Neural crest cell (in vitro differentiated cells): Measurements from ENCODE around the gene CABP5. TPM values are rescaled to one million over a fixed set of nuclear protein-coding genes. Genes with fewer than 3 reads are reported as not detected.
A peak's percentile ranks its signal among the peaks of the same experiment; 100 is the strongest.
"Not testable (repeated sequence)": the region's sequence is repeated elsewhere in the genome, so short reads cannot be mapped to it uniquely, and the experiment has no call there.

Experiments used
- DNase-seq: peaks from one replicate; pipeline ENCODE4 v3.0.0; 2021; ENCODE audit warnings: low read depth, mixed read lengths, low spot score
- H3K27ac Mint-ChIP-seq: one replicate; pipeline ENCODE4 v1.8.0; 2021; ENCODE audit warnings: mild to moderate bottlenecking, mixed read lengths; ENCODE audit not compliant: unreplicated experiment
- H3K27me3 Mint-ChIP-seq: 2 replicates; pipeline ENCODE4 v1.8.0; 2021; ENCODE audit warnings: low read depth, mild to moderate bottlenecking, mixed read lengths
- H3K36me3 Mint-ChIP-seq: 2 replicates; pipeline ENCODE4 v1.8.0; 2021; ENCODE audit warnings: low read depth, mild to moderate bottlenecking, mixed read lengths
- H3K4me1 Mint-ChIP-seq: 2 replicates; pipeline ENCODE4 v1.8.0; 2021; ENCODE audit warnings: mixed read lengths
- H3K4me3 Mint-ChIP-seq: one replicate; pipeline ENCODE4 v1.8.0; 2021; ENCODE audit warnings: mild to moderate bottlenecking, mixed read lengths
- H3K9me3 Mint-ChIP-seq: 2 replicates; pipeline ENCODE4 v1.8.0; 2021; ENCODE audit warnings: mixed read lengths
- long read RNA-seq: library from polyadenylated mRNA; unstranded; transcript quantifications from one replicate; pipeline ENCODE4 v2.0.0, GENCODE V29; 2020
- total RNA-seq: library from RNA; stranded (reverse); gene quantifications from 2 replicates; pipeline ENCODE4 v1.2.1, GENCODE V29; 2021
- TF ChIP-seq, protein P1 (sequence below): fragments of 200-600 bp; sonication (generic); conservative IDR thresholded peaks from 2 replicates; pipeline ENCODE4 v1.5.0; 2021; ENCODE audit warnings: antibody characterized with exemption, mild to moderate bottlenecking

CABP5 gene
- not detected in 2 replicates for total RNA-seq
- long read RNA-seq: 0 reads

DNA sequence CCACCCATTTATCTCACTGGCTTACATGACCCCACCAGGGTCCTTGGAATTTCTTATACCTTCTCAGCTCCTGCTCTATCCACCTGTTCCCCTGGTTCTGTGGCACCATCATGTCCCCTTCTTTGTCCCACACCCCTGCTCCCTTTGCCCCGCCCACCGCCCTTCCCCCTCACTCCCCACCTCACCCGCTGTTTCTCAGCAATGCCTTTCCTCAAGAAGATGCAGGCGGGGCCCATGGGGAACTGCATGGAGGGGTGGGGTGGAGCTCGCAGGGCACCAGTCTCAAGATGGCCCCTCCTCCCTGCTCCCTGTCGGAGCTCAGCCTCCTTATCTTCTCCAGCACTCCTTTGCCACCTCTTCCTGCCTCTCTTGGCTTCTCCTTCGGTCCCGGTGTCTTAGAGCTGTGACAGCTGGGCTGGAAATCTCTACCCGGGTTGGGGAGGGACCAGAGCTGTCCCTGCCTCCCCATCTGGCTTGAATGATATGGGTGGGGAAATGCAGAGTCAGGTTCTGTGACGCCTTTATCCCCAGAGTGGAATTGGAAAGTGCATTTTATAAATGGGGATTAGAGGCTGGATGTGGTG lies at the start of gene CABP5:
Gene CABP5, minus strand, starts transcription at position 405 of the 584 bp plus-strand sequence. Its CDS starts 157 bp downstream, at position 248.
- TF ChIP-seq, protein P1, sequence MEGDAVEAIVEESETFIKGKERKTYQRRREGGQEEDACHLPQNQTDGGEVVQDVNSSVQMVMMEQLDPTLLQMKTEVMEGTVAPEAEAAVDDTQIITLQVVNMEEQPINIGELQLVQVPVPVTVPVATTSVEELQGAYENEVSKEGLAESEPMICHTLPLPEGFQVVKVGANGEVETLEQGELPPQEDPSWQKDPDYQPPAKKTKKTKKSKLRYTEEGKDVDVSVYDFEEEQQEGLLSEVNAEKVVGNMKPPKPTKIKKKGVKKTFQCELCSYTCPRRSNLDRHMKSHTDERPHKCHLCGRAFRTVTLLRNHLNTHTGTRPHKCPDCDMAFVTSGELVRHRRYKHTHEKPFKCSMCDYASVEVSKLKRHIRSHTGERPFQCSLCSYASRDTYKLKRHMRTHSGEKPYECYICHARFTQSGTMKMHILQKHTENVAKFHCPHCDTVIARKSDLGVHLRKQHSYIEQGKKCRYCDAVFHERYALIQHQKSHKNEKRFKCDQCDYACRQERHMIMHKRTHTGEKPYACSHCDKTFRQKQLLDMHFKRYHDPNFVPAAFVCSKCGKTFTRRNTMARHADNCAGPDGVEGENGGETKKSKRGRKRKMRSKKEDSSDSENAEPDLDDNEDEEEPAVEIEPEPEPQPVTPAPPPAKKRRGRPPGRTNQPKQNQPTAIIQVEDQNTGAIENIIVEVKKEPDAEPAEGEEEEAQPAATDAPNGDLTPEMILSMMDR: no peak
- no peak for DNase-seq
- Mint-ChIP-seq H3K27ac (peak within 1 kb of the TSS; percentile 43), H3K4me1 (no peaks in the 10 kb centered on the region), H3K27me3 (peaks cover 25% of the 10 kb centered on the region), H3K9me3 (peaks cover 14% of the 10 kb centered on the region), H3K36me3 (peaks cover 4% of the 10 kb centered on the region), H3K4me3 (no peak within 1 kb of the TSS)

DNA sequence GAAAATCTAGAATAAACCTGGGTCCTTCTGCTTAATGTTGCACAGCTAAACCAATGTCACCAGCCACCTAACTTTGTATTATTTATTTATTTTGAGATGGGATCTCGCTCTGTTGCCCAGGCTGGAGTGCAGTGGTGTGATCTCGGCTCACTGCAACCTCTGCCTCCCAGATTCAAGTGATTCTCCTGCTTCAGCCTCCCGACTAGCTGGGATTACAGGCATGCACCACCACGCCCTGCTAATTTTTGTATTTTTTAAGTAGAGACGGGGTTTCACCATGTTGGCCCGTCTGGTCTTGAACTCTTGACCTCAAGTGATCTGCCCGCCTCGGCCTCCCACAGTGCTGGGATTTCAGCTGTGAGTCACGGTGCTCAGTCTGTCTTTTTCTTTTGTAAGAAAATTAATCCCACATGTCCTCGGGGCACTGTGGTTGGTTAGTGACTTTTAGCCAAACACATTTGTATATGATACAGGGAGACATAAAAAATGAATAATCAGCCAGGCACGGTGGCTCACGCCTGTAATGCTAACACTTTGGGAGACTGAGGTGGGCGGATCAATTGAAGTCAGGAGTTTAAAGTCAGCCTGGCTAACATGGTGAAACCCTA lies 47.3 kb upstream of the CABP5 start:
- not testable (repeated sequence) for H3K4me1 Mint-ChIP-seq, H3K36me3 Mint-ChIP-seq, H3K9me3 Mint-ChIP-seq, DNase-seq, H3K4me3 Mint-ChIP-seq, H3K27ac Mint-ChIP-seq, H3K27me3 Mint-ChIP-seq

DNA sequence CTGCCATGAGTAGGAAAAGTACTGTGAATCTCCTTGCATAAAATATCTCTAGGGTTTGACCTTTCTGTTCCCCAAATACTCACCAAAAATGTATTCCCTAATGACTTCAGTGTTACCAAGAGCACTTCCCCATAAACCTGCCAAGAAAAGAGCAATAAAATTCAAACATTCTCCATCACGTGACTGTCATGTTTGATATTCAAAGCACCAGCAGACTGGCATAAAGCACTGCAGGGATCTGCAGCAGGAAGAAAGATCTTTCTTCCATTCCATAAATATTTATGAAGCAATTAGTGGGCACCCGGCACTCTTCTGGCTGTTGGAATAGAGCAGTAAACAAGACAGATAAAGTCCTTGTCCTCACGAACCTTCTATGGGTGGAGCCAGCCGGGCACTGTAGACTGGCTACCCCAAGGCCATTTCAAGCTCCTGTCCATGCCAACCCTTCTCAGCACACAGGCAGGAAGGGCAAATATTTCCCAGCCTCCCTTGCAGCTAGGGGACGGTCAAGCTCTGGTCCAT lies 46.5 kb upstream of the CABP5 start:
- H3K36me3 Mint-ChIP-seq: no peaks in the 10 kb centered on the region
- H3K27ac Mint-ChIP-seq: no peak overlapping the region
- peaks cover 3% of the 10 kb centered on the region for H3K9me3 Mint-ChIP-seq
- H3K4me1 Mint-ChIP-seq: no peaks in the 10 kb centered on the region
- TF ChIP-seq, protein P1: no peak
- no peak for DNase-seq
- H3K4me3 Mint-ChIP-seq: no peak overlapping the region
- peaks cover 7% of the 10 kb centered on the region for H3K27me3 Mint-ChIP-seq

DNA sequence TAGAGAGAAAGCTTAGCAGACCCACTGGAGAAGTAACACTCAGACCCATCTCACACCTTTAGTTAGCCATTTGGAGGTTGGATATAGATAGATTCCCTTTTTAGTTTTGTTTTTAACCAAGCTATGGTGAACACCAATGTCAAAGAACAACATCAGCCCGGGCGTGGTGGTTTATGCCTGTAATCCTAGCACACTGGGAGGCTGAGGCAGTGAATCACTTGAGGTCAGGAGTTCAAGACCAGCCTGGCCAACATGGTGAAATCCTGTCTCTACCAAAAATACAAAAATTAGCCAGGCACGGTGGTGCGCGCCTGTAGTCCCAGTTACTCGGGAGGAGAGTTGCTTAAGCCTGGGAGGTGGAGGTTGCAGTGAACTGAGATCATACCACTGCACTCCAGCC lies 45.1 kb upstream of the CABP5 start:
- not testable (repeated sequence) for DNase-seq, H3K36me3 Mint-ChIP-seq, H3K9me3 Mint-ChIP-seq, H3K27ac Mint-ChIP-seq, H3K27me3 Mint-ChIP-seq, H3K4me3 Mint-ChIP-seq, H3K4me1 Mint-ChIP-seq

DNA sequence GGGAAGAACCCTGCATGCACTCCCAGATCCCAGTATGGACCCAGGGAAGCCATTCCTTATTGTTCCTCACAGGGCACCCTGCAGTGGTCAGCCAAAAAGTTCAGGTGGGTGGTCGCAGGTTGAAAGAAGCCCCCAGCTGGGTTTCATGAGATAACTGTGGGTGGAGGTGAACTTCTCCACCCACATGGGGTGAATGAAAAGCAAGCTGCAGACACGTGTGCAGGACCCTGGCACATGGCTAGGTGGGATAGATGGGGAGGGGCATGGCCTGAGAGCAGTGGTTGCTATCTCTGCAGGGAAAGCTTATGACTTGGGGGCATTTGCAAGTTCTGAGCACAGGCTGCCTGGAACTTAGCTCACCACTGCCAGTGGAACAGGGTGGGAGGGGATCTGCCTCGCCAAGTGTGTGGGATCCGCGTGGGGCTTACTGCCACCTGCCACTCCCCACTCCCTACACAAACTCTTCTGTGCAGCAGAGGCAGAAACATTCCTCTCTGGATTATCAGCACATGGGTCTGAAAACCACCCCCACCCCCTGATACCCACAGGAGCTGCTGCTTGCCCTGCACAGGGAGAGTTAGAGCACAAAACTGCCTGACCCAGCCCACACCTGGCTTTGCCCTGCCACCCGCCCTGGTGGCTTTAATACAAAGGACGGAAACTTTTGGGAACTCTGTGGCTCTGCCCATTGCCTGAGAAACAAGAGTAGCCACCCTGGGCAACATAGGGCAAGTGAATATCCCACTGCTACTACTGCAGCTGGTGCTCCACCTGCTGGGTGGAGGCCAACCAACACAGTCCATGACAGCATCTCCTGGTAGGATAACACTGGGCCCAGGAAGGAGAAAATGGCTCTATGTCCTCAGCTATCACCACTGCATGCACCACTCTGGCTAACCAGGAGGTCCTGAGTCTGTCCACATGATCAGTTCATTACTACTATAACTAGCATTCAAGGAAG lies 42.3 kb upstream of the CABP5 start:
- TF ChIP-seq, protein P1: no peak
- no peaks in the 10 kb centered on the region for H3K36me3 Mint-ChIP-seq
- H3K4me1 Mint-ChIP-seq: no peaks in the 10 kb centered on the region
- no peak overlapping the region for H3K27ac Mint-ChIP-seq
- H3K27me3 Mint-ChIP-seq: peaks cover 4% of the 10 kb centered on the region
- peaks cover 3% of the 10 kb centered on the region for H3K9me3 Mint-ChIP-seq
- H3K4me3 Mint-ChIP-seq: no peak overlapping the region
- DNase-seq: no peak

DNA sequence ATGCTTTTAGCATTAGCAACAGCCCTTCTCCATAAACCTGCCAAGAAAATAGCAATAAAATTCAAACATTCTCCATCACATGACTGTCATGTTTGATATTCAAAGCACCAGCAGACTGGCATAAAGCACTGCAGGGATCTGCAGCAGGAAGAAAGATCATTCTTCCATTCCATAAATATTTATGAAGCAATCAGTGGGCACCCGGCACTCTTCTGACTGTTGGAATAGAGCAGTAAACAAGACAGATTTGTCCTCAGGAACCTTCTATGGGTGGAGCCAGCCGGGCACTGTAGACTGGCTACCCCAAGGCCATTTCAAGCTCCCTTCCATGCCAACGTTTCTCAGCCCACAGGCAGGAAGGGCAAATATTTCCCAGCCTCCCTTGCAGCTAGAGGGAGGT lies 41.2 kb upstream of the CABP5 start:
- H3K9me3 Mint-ChIP-seq: peaks cover 3% of the 10 kb centered on the region
- no peak overlapping the region for H3K27ac Mint-ChIP-seq
- H3K4me1 Mint-ChIP-seq: no peaks in the 10 kb centered on the region
- no peak overlapping the region for H3K4me3 Mint-ChIP-seq
- H3K36me3 Mint-ChIP-seq: no peaks in the 10 kb centered on the region
- no peak for DNase-seq
- TF ChIP-seq, protein P1: no peak
- peaks cover 4% of the 10 kb centered on the region for H3K27me3 Mint-ChIP-seq
